Kidney epithelial cell (primary cell): ENCODE measurements around the gene C1orf53. TPM values are rescaled to one million over a fixed set of nuclear protein-coding genes. Genes with fewer than 3 reads are reported as not detected.

Source experiments
- DNase-seq: peaks from one replicate; pipeline ENCODE4 v3.0.0-alpha.2; 2010; ENCODE audit warnings: low read depth
- H3K27me3 ChIP-seq: 2 replicates; pipeline ENCODE4 v1.6.0; 2011; ENCODE audit warnings: low read length; ENCODE audit not compliant: control insufficient read depth, insufficient read depth
- H3K36me3 ChIP-seq: 2 replicates; pipeline ENCODE4 v1.5.1; 2011; ENCODE audit warnings: low read length; ENCODE audit not compliant: control insufficient read depth, insufficient read depth
- H3K4me3 ChIP-seq: 2 replicates; pipeline ENCODE4 v1.5.1; 2011; ENCODE audit warnings: low read depth, mild to moderate bottlenecking, control low read depth, low read length
- CTCF ChIP-seq: IDR thresholded peaks from 2 replicates; pipeline ENCODE4 v1.5.1; 2011; ENCODE audit warnings: mild to moderate bottlenecking, moderate library complexity, low read length, control low read depth, inconsistent platforms; ENCODE audit not compliant: insufficient read depth, poor library complexity, severe bottlenecking
- total RNA-seq: library from RNA; depleted of rRNA; stranded (reverse); fragments of >200 nt; gene quantifications from 2 replicates; pipeline ENCODE4 v1.2.3, GENCODE V29; 2015

C1orf53 gene
- total RNA-seq, 1 donor from 2014 or later: 8.2 TPM

- no peak for TF ChIP-seq CTCF
- Histone ChIP-seq H3K4me3 (no peak overlapping the region), H3K36me3 (no peaks in the 10 kb centered on the region), H3K27me3 (peaks cover 67% of the 10 kb centered on the region)
- DNase-seq: no peak
Measured at GRCh38 chr1:197921235-197922069, 19.0 kb downstream of the C1orf53 start.

- Histone ChIP-seq H3K27me3 (peaks cover 61% of the 10 kb centered on the region), H3K4me3 (no peak overlapping the region), H3K36me3 (no peaks in the 10 kb centered on the region)
- no peak for TF ChIP-seq CTCF
- no peak for DNase-seq
Measured at GRCh38 chr1:197922070-197922390, 19.6 kb downstream of the C1orf53 start.

DNA sequence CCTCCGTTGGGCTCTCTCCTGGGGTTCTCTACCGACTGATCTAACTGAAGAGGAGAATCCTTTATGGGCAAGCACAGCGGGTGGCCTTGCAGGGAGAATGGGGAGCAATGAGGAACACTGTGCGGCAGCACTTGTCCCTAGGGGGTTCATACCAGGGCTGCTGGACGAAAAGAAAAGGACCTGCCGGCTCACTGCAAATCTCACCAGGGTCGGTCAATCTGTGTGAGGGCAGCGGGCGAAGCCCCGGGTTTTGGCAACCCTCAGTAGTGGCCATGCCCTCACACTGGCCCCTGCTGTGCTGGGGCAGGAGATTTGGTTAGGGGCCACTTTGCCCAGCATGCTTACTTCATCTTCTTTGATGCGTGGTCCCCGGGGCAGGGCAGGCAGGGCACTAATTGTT is 20.6 kb downstream of the C1orf53 start:
- no peaks in the 10 kb centered on the region for H3K36me3 ChIP-seq
- H3K4me3 ChIP-seq: no peak overlapping the region
- no peak for DNase-seq
- no peak for TF ChIP-seq CTCF
- peaks cover 55% of the 10 kb centered on the region for H3K27me3 ChIP-seq

DNA sequence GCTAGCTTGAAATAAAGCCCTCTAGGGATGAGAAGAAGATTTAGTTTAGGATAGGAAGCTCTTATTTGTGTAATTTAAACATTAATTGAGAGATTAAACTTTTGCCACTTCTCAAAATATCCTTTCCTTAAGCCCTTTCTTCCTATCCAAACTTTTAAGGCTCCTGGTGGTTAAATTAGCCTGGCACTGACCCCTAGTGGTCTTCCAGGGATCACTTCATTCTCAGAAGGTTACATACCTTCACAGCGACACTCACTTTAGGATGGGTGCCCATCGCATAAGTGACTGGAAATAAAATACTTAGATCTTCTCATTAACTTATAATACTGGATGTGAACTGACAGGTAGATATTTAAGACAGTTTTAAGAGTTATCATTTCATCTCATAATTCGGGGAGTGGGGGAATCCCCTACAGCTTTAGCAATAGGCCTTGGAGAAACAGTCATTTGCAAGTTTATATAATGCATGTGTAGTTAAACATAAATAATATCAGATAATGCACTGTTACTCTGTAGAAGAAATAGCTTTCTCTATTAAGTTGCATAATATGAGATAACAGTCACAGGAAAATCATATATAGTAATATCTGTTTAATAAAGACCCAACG is 22.2 kb downstream of the C1orf53 start:
- no peak for DNase-seq
- no peaks in the 10 kb centered on the region for H3K36me3 ChIP-seq
- TF ChIP-seq CTCF: peak; percentile 82
- H3K4me3 ChIP-seq: no peak overlapping the region
- peaks cover 41% of the 10 kb centered on the region for H3K27me3 ChIP-seq

DNA sequence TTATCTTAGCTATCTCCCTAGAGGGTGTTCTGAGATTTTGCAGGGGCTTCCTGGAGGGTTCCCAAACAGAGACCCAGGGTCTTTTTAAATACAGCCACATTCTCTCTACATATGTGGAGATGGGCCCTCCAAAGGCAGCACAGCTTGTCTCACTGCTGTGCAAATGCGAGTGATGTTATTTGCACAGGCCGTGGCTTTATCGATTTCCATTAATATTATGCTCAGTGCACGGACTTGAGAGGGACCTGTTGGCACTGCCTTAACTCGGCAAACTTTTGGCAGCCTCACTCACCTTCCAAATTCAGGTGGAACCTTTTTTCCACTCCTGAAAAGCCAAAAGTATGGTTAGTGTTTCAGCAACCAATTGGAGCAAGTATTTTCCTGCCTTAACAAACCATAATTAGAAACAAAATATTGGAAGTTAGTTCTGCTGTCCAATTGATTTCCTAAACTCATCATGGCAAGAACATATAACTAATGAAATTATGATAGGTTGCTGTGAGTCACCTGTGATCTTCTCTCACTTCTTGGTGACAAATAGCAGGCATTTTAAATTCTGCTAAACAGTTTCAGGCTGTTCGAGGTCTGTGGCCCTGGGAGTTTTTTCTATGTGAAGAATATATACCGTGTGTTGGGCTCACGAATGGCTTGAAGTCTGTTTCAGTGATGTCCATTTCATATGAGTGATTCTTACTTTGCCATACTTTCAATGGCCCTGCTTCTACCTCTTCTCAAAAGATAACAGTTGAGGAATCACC is 25.7 kb downstream of the C1orf53 start:
- Histone ChIP-seq H3K4me3 (no peak overlapping the region), H3K36me3 (no peaks in the 10 kb centered on the region), H3K27me3 (peaks cover 8% of the 10 kb centered on the region)
- no peak for DNase-seq
- no peak for TF ChIP-seq CTCF
